PC-3 (cell line): Measurements from ENCODE around the gene UBE2L6. TPM values are rescaled to one million over a fixed set of nuclear protein-coding genes. Genes with fewer than 3 reads are reported as not detected.

Source experiments
- ATAC-seq: fragments of 200-7000 bp; cut with Tn5 transposase; 2 replicates; pipeline ENCODE4 v1.9.1; 2020; ENCODE audit warnings: mild to moderate bottlenecking, moderate library complexity
- BruUV-seq: library from RNA; stranded (reverse); fragments of 400-500 nt; replicated peaks from 2 replicates; lab custom pipeline; 2021; lab: Mats Ljungman, UMichigan
- CTCF ChIA-PET: fragments of 300-600 bp; sonication (Branson Sonifier 250); formaldehyde crosslinking; loops from one replicate; lab custom pipeline; 2022; ENCODE audit warnings: antibody characterized with exemption; lab: Charles Lee
- POLR2A ChIA-PET: fragments of 300-600 bp; sonication (Branson Sonifier 250); formaldehyde crosslinking; loops from one replicate; lab custom pipeline; 2022; ENCODE audit warnings: antibody characterized with exemption; ENCODE audit not compliant: unreplicated experiment; lab: Charles Lee
- DNase-seq: peaks from one replicate; pipeline ENCODE4 v3.0.0-alpha.2; 2015
- H2AFZ ChIP-seq: fragments of 300-600 bp; sonication (generic); 2 replicates; pipeline ENCODE4 v1.6.0; 2016; ENCODE audit warnings: antibody characterized with exemption, low read length
- H3F3A ChIP-seq: fragments of 300-600 bp; sonication (generic); one replicate; pipeline ENCODE4 v1.6.0; 2017; ENCODE audit warnings: antibody characterized with exemption, low read length, control low read depth, mild to moderate bottlenecking; ENCODE audit not compliant: unreplicated experiment
- H3K27ac ChIP-seq: fragments of 300-600 bp; sonication (generic); 2 replicates; pipeline ENCODE4 v1.5.1; 2016; ENCODE audit warnings: mild to moderate bottlenecking, low read length
- H3K27me3 ChIP-seq: fragments of 300-600 bp; sonication (generic); 2 replicates; pipeline ENCODE4 v1.6.1; 2016; ENCODE audit warnings: low read length, mixed read lengths
- H3K36me3 ChIP-seq: fragments of 300-600 bp; sonication (generic); 2 replicates; pipeline ENCODE4 v1.6.1; 2016; ENCODE audit warnings: low read depth, mixed run types, low read length, mixed read lengths
- H3K4me1 ChIP-seq: fragments of 300-600 bp; sonication (generic); 2 replicates; pipeline ENCODE4 v1.5.1; 2016; ENCODE audit warnings: low read length; ENCODE audit not compliant: insufficient read depth
- H3K4me2 ChIP-seq: fragments of 300-600 bp; sonication (generic); 2 replicates; pipeline ENCODE4 v1.6.0; 2016; ENCODE audit warnings: low read length
- H3K4me3 ChIP-seq: fragments of 300-600 bp; sonication (generic); 2 replicates; pipeline ENCODE4 v1.5.1; 2016; ENCODE audit warnings: mild to moderate bottlenecking, low read length, mixed read lengths
- H3K79me2 ChIP-seq: fragments of 300-600 bp; sonication (generic); 2 replicates; pipeline ENCODE4 v1.6.1; 2017; ENCODE audit warnings: low read length, mixed read lengths
- H3K9ac ChIP-seq: fragments of 300-600 bp; sonication (generic); 2 replicates; pipeline ENCODE4 v1.6.0; 2016; ENCODE audit warnings: mild to moderate bottlenecking, low read length
- H3K9me2 ChIP-seq: fragments of 300-600 bp; sonication (generic); replicated peaks from 2 replicates; pipeline ENCODE4 v1.6.1; 2016; ENCODE audit warnings: mixed run types, low read length, mixed read lengths
- H3K9me3 ChIP-seq: fragments of 300-600 bp; sonication (generic); 2 replicates; pipeline ENCODE4 v1.6.1; 2016; ENCODE audit warnings: low read length, mixed read lengths
- H4K20me1 ChIP-seq: fragments of 300-600 bp; sonication (generic); 2 replicates; pipeline ENCODE4 v1.6.1; 2016; ENCODE audit warnings: low read length, mixed read lengths
- EZH2 ChIP-seq: fragments of 300-600 bp; sonication (generic); IDR thresholded peaks from one replicate; pipeline ENCODE4 v1.6.1; 2017; ENCODE audit warnings: antibody characterized with exemption, mild to moderate bottlenecking, low read length; ENCODE audit not compliant: unreplicated experiment
- EZH2phosphoT487 ChIP-seq: fragments of 300-600 bp; sonication (generic); IDR thresholded peaks from 2 replicates; pipeline ENCODE4 v1.6.1; 2018; ENCODE audit warnings: mild to moderate bottlenecking, antibody characterized with exemption, low read length, borderline replicate concordance
- intact Hi-C: fragments of 100-400 bp; cut with micrococcal nuclease; formaldehyde crosslinking; loops from 2 replicates; pipeline ENCODE4 v1.9.0; 2023
- total RNA-seq: library from RNA; depleted of rRNA; stranded (reverse); fragments of >200 nt; gene quantifications from 2 replicates; pipeline ENCODE4 v1.2.3, GENCODE V29; 2014
- TF ChIP-seq, protein P1 (sequence below): fragments of 300-600 bp; sonication (generic); conservative IDR thresholded peaks from 2 replicates; pipeline ENCODE4 v1.5.1; 2017; ENCODE audit warnings: antibody characterized with exemption, low read depth, mild to moderate bottlenecking, low read length

Gene UBE2L6
- total RNA-seq, 1 experiment from 2014 or later = 16.5 TPM

DNA sequence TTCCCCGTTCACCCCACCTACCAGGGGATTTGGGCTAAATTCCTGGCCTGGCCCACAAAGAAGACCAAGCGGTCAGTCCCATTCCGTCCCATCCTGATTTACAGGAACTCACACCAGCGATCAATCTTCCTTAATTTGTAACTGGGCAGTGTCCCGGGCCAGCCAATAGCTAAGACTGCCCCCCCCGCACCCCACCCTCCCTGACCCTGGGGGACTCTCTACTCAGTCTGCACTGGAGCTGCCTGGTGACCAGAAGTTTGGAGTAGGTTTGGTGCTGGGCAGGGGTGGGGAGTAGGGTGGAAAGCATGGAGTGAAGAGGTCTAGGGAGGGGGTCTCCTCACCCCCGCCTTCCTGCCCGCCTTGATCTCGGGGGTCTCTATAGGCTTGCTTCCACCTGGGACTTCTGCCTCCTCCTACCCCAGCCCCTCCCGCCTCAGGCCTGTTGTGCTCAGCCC lies 30.0 kb upstream of the UBE2L6 start, which contains the start of gene SERPING1:
TSS of gene SERPING1 (plus strand) at position 225 of the 455 bp plus-strand sequence. CDS start 586 bp downstream, outside the sequence.
- no peak within 1 kb of the TSS for H3K4me2 ChIP-seq
- H4K20me1 ChIP-seq = no peaks in the 10 kb centered on the region
- ATAC-seq = no peak
- POLR2A ChIA-PET = no interaction called here
- no peak within 1 kb of the TSS for H3K4me3 ChIP-seq
- H3K4me1 ChIP-seq = no peaks in the 10 kb centered on the region
- H3K36me3 ChIP-seq = no peaks in the 10 kb centered on the region
- CTCF ChIA-PET = no interaction called here
- no peaks in the 10 kb centered on the region for H3K79me2 ChIP-seq
- H3K9ac ChIP-seq = no peak within 1 kb of the TSS
- H2AFZ ChIP-seq = no peak within 1 kb of the TSS
- H3K9me3 ChIP-seq = no peaks in the 10 kb centered on the region
- no peak within 1 kb of the TSS for H3K27ac ChIP-seq
- H3K27me3 ChIP-seq = peaks cover 62% of the 10 kb centered on the region
- intact Hi-C loops = no loop called here
- TF ChIP-seq, protein P1, sequence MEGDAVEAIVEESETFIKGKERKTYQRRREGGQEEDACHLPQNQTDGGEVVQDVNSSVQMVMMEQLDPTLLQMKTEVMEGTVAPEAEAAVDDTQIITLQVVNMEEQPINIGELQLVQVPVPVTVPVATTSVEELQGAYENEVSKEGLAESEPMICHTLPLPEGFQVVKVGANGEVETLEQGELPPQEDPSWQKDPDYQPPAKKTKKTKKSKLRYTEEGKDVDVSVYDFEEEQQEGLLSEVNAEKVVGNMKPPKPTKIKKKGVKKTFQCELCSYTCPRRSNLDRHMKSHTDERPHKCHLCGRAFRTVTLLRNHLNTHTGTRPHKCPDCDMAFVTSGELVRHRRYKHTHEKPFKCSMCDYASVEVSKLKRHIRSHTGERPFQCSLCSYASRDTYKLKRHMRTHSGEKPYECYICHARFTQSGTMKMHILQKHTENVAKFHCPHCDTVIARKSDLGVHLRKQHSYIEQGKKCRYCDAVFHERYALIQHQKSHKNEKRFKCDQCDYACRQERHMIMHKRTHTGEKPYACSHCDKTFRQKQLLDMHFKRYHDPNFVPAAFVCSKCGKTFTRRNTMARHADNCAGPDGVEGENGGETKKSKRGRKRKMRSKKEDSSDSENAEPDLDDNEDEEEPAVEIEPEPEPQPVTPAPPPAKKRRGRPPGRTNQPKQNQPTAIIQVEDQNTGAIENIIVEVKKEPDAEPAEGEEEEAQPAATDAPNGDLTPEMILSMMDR = no peak
- TF ChIP-seq EZH2 = no peak
- no peak for TF ChIP-seq EZH2phosphoT487
- H3K9me2 ChIP-seq = no peaks in the 10 kb centered on the region
- DNase-seq = no peak
- H3F3A ChIP-seq = no peaks in the 10 kb centered on the region
- no TSS peak for BruUV-seq

DNA sequence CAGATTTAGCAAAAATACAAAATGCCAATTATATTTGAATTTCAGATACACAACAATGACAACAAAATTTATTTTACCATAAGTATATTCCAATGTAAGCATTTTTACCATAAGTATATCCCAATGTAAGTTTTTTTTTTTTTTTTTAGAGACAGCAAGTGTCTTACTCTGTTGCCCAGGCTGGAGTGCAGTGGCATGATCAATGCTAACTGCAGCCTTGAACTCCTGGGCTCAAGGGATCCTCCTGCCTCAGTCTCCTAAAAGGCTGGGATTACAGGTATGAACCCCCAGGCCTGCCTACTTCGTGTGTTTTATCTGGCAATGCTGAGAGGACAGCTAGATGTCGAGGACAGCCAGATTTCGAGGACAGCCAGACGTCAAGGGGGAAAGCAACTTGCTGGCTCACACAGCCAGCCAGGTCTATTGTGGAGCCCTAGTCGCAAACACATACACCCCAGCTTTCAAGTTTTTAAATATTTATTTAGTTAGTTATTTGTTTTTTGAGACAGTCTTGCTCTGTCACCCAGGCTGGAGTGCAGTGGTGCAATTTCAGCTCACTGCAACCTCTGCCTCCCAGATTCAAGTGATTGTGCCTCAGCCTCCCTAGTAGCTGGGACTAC lies 28.9 kb upstream of the UBE2L6 start:
- no peaks in the 10 kb centered on the region for H3F3A ChIP-seq
- no TSS peak for BruUV-seq
- H3K27ac ChIP-seq = no peak overlapping the region

More for the DNA sequence above, 28.9 kb upstream of the UBE2L6 start:
- CTCF ChIA-PET = no interaction called here
- no peak overlapping the region for H3K4me2 ChIP-seq
- intact Hi-C loops = no loop called here
- H3K4me3 ChIP-seq = no peak overlapping the region
- H3K79me2 ChIP-seq = no peaks in the 10 kb centered on the region
- H3K9me2 ChIP-seq = no peaks in the 10 kb centered on the region
- ATAC-seq (no peak), DNase-seq (no peak)
- POLR2A ChIA-PET = no interaction called here
- no peak overlapping the region for H2AFZ ChIP-seq
- H3K9ac ChIP-seq = no peak overlapping the region
- no peaks in the 10 kb centered on the region for H3K9me3 ChIP-seq
- H3K36me3 ChIP-seq = no peaks in the 10 kb centered on the region
- H4K20me1 ChIP-seq = no peaks in the 10 kb centered on the region
- H3K27me3 ChIP-seq = peaks cover 61% of the 10 kb centered on the region
- TF ChIP-seq, protein P1 = no peak
- TF ChIP-seq EZH2 (no peak), EZH2phosphoT487 (no peak)
- no peaks in the 10 kb centered on the region for H3K4me1 ChIP-seq
